Tibial nerve (tissue), 4 donors: ENCODE data around the gene ARPP19. TPM values are rescaled to one million over a fixed set of nuclear protein-coding genes. Genes with fewer than 3 reads are reported as not detected.
"Not testable (repeated sequence)": the region's sequence is repeated elsewhere in the genome, so short reads cannot be mapped to it uniquely, and the experiment has no call there.

Experiments
- DNase-seq, 2 donors: peaks; one replicate each; pipeline ENCODE4 v3.0.0-alpha.2; 2019; ENCODE audit warnings: low spot score in 2 of 2
- H3K27ac ChIP-seq, 4 donors: fragments of 200-600 bp; sonication (generic) in 3 of 4; one replicate each; pipeline ENCODE4 v1.5.1; 2017 to 2019; ENCODE audit warnings: mild to moderate bottlenecking in 1 of 4
- H3K27me3 ChIP-seq, 2 donors: fragments of 200-600 bp; sonication (generic) in 1 of 2; one replicate each; pipeline versions ENCODE4 v1.5.1 to v1.6.0; 2017 to 2019
- H3K36me3 ChIP-seq, 3 donors: fragments of 200-600 bp; sonication (generic); one replicate each; pipeline ENCODE4 v1.5.1; 2018 to 2019
- H3K4me1 ChIP-seq, 4 donors: fragments of 200-600 bp; sonication (generic) in 3 of 4; one replicate each; pipeline ENCODE4 v1.5.1; 2017 to 2019
- H3K4me3 ChIP-seq, 4 donors: fragments of 200-600 bp; sonication (generic) in 3 of 4; one replicate each; pipeline ENCODE4 v1.5.1; 2017 to 2019; ENCODE audit warnings: mild to moderate bottlenecking in 1 of 4, moderate library complexity in 1 of 4
- H3K9me3 ChIP-seq, 4 donors: fragments of 200-600 bp; sonication (generic) in 3 of 4; one replicate each; pipeline ENCODE4 v1.5.1; 2017 to 2019
- CTCF ChIP-seq, 5 experiments: fragments of 200-600 bp in 3 of 5; fragments of 450-650 bp in 2 of 5; sonication (generic) in 3 of 5; IDR thresholded peaks; one replicate each; pipeline ENCODE4 v1.5.1; 2016 to 2019; ENCODE audit warnings: antibody characterized with exemption in 5 of 5, mild to moderate bottlenecking in 3 of 5, moderate library complexity in 2 of 5
- EP300 ChIP-seq, 2 donors: sonication (generic); formaldehyde crosslinking; IDR thresholded peaks; one replicate each; pipeline ENCODE4 v1.6.1; 2017; ENCODE audit warnings: antibody characterized with exemption in 2 of 2, mild to moderate bottlenecking in 1 of 2
- POLR2A ChIP-seq, 2 donors: fragments of 450-650 bp; IDR thresholded peaks; one replicate each; pipeline ENCODE4 v1.6.1; 2017; ENCODE audit warnings: antibody characterized with exemption in 2 of 2, mild to moderate bottlenecking in 2 of 2, moderate library complexity in 2 of 2
- WGBS, 2 donors: methylation state at CpG; one replicate each; pipeline ENCODE4 v1.1.5; 2018; 5-methylcytosine and 5-hydroxymethylcytosine counted together
- total RNA-seq, 4 donors: library from RNA; depleted of rRNA; stranded (reverse); fragments of >200 nt; gene quantifications; one replicate each; pipeline ENCODE4 v1.1.0, GENCODE V29; 2016

The ARPP19 gene
- total RNA-seq, 4 donors from 2014 or later = 84.9 to 123 (median 110) TPM

GRCh38 chr15:52518487-52519371 is 50.1 kb downstream of the ARPP19 start:
- WGBS, 2 donors = 63 to 69% methylated on average over 8 of the region's 8 CpGs
- Histone ChIP-seq H3K27ac (no peak overlapping the region), H3K4me1 (peaks cover 0 to 26% (median 10%) of the 10 kb centered on the region in 4 donors), H3K27me3 (no peaks in the 10 kb centered on the region), H3K36me3 (no peaks in the 10 kb centered on the region), H3K9me3 (no peaks in the 10 kb centered on the region), H3K4me3 (no peak overlapping the region)
- TF ChIP-seq POLR2A (IDR thresholded peaks at IDR 0.05) (no peak), EP300 (IDR thresholded peaks at IDR 0.05) (peak in 1 of 2 donors; percentile 32)
- DNase-seq = no peak

GRCh38 chr15:52517014-52517413 is 51.8 kb downstream of the ARPP19 start:
- 95 to 100% methylated on average over 1 of the region's 1 CpG for WGBS, 2 donors
- no peaks in the 10 kb centered on the region for H3K9me3 ChIP-seq

GRCh38 chr15:52515343-52515742 is 53.5 kb downstream of the ARPP19 start:
- WGBS, 2 donors = 79 to 81% methylated on average over 2 of the region's 2 CpGs
- TF ChIP-seq POLR2A (IDR thresholded peaks at IDR 0.05) (no peak), EP300 (IDR thresholded peaks at IDR 0.05) (no peak), CTCF (IDR thresholded peaks at IDR 0.05) (no peak)
- no peaks in the 10 kb centered on the region for H3K27me3 ChIP-seq
- H3K36me3 ChIP-seq = no peaks in the 10 kb centered on the region
- no peak overlapping the region for H3K4me3 ChIP-seq
- H3K4me1 ChIP-seq = peaks cover 0 to 22% (median 3%) of the 10 kb centered on the region in 4 donors
- no peak overlapping the region for H3K27ac ChIP-seq
- no peak for DNase-seq
- H3K9me3 ChIP-seq = no peaks in the 10 kb centered on the region

More at GRCh38 chr15:52517014-52517413, 51.8 kb downstream of the ARPP19 start:
- TF ChIP-seq CTCF (IDR thresholded peaks at IDR 0.05) (no peak), POLR2A (IDR thresholded peaks at IDR 0.05) (no peak), EP300 (IDR thresholded peaks at IDR 0.05) (no peak)
- DNase-seq = no peak
- H3K36me3 ChIP-seq = no peaks in the 10 kb centered on the region
- peaks cover 0 to 15% (median 6%) of the 10 kb centered on the region in 4 donors for H3K4me1 ChIP-seq
- H3K27ac ChIP-seq = no peak overlapping the region
- no peaks in the 10 kb centered on the region for H3K27me3 ChIP-seq
- no peak overlapping the region for H3K4me3 ChIP-seq

- no peak for DNase-seq
- Histone ChIP-seq H3K27ac (no peak overlapping the region), H3K27me3 (no peaks in the 10 kb centered on the region), H3K4me1 (peaks cover 0 to 24% (median 3%) of the 10 kb centered on the region in 4 donors), H3K9me3 (no peaks in the 10 kb centered on the region), H3K36me3 (no peaks in the 10 kb centered on the region), H3K4me3 (no peak overlapping the region)
- TF ChIP-seq EP300 (IDR thresholded peaks at IDR 0.05) (no peak), POLR2A (IDR thresholded peaks at IDR 0.05) (no peak), CTCF (IDR thresholded peaks at IDR 0.05) (no peak)
- 94 to 100% methylated on average over 1 of the region's 1 CpG for WGBS, 2 donors
Observed at GRCh38 chr15:52514482-52514881, 54.3 kb downstream of the ARPP19 start.

- not testable (repeated sequence) for H3K36me3 ChIP-seq, H3K9me3 ChIP-seq, H3K27me3 ChIP-seq, H3K4me3 ChIP-seq, H3K27ac ChIP-seq, DNase-seq
- 89 to 93% methylated on average over 8 of the region's 8 CpGs for WGBS, 2 donors
- H3K4me1 ChIP-seq = peaks cover 0 to 22% (median 3%) of the 10 kb centered on the region in 4 donors
Observed at GRCh38 chr15:52512869-52513268, 56.0 kb downstream of the ARPP19 start.

- Histone ChIP-seq H3K27ac (no peak overlapping the region), H3K9me3 (no peaks in the 10 kb centered on the region), H3K4me1 (peaks cover 0 to 29% (median 3%) of the 10 kb centered on the region in 4 donors), H3K27me3 (no peaks in the 10 kb centered on the region), H3K36me3 (no peaks in the 10 kb centered on the region), H3K4me3 (no peak overlapping the region)
- DNase-seq = no peak
- TF ChIP-seq EP300 (IDR thresholded peaks at IDR 0.05) (no peak), CTCF (IDR thresholded peaks at IDR 0.05) (no peak), POLR2A (IDR thresholded peaks at IDR 0.05) (no peak)
- WGBS, 2 donors = 70 to 73% methylated on average over 2 of the region's 2 CpGs
Observed at GRCh38 chr15:52511084-52511483, 57.7 kb downstream of the ARPP19 start.
